Activated T-helper 2 cell treated with anti-CD3 and anti-CD28 coated beads, Interferon-gamma antibody, Interleukin-2, Interleukin-4, amounts not matched to agents 10 μg/mL and 5 μg/mL and 100 μg/mL, durations not matched to agents 14 hours and 24 hours and 36 hours (primary cell): ENCODE results near the gene SIPA1L3. TPM values are rescaled to one million over a fixed set of nuclear protein-coding genes. Genes with fewer than 3 reads are reported as not detected.

Experiments
- DNase-seq: peaks from one replicate; pipeline ENCODE4 v3.0.0; 2021; ENCODE audit warnings: low spot score
- H3K27ac Mint-ChIP-seq: one replicate; pipeline ENCODE4 v1.8.0; 2021; ENCODE audit warnings: mixed read lengths
- H3K27me3 Mint-ChIP-seq: one replicate; pipeline ENCODE4 v1.8.0; 2021; ENCODE audit warnings: low read depth, mixed read lengths
- H3K36me3 Mint-ChIP-seq: one replicate; pipeline ENCODE4 v1.8.0; 2021; ENCODE audit warnings: low read depth, mixed read lengths
- H3K4me1 Mint-ChIP-seq: one replicate; pipeline ENCODE4 v1.8.0; 2021; ENCODE audit warnings: low read depth, mixed read lengths
- H3K4me3 Mint-ChIP-seq: one replicate; pipeline ENCODE4 v1.8.0; 2021; ENCODE audit warnings: low read depth, mild to moderate bottlenecking, moderate library complexity, mixed read lengths
- H3K9me3 Mint-ChIP-seq: one replicate; pipeline ENCODE4 v1.8.0; 2021; ENCODE audit warnings: mixed read lengths
- intact Hi-C: fragments of 100-400 bp; cut with micrococcal nuclease; formaldehyde crosslinking; loops from one replicate; pipeline ENCODE4 v1.15.1; 2023
- total RNA-seq: library from RNA; stranded (reverse); gene quantifications from 2 replicates; pipeline ENCODE4 v1.2.3, GENCODE V29; 2022

SIPA1L3 gene
- total RNA-seq, 1 donor from 2014 or later = 15.9 TPM

- no peak for DNase-seq
- intact Hi-C loops = no loop called here
- Mint-ChIP-seq H3K9me3 (no peaks in the 10 kb centered on the region), H3K36me3 (no peaks in the 10 kb centered on the region), H3K4me1 (no peaks in the 10 kb centered on the region), H3K27ac (no peak overlapping the region), H3K4me3 (no peak overlapping the region), H3K27me3 (no peaks in the 10 kb centered on the region)
Measured at GRCh38 chr19:38134540-38135149, 227.6 kb downstream of the SIPA1L3 start.

GRCh38 chr19:38135150-38135998, 228.4 kb downstream of the SIPA1L3 start:
- intact Hi-C loops = no loop called here
- H3K27me3 Mint-ChIP-seq = no peaks in the 10 kb centered on the region
- DNase-seq = no peak
- no peak overlapping the region for H3K27ac Mint-ChIP-seq
- no peak overlapping the region for H3K4me3 Mint-ChIP-seq
- no peaks in the 10 kb centered on the region for H3K36me3 Mint-ChIP-seq
- no peaks in the 10 kb centered on the region for H3K9me3 Mint-ChIP-seq
- no peaks in the 10 kb centered on the region for H3K4me1 Mint-ChIP-seq

- Mint-ChIP-seq H3K4me3 (no peak overlapping the region), H3K4me1 (peaks cover 4% of the 10 kb centered on the region), H3K9me3 (no peaks in the 10 kb centered on the region), H3K27me3 (no peaks in the 10 kb centered on the region), H3K27ac (no peak overlapping the region), H3K36me3 (no peaks in the 10 kb centered on the region)
- intact Hi-C loops = no loop called here
- DNase-seq = no peak
Measured at GRCh38 chr19:38139122-38139521, 232.1 kb downstream of the SIPA1L3 start.

GRCh38 chr19:38141108-38141507, 234.1 kb downstream of the SIPA1L3 start:
- intact Hi-C loops = no loop called here
- no peaks in the 10 kb centered on the region for H3K36me3 Mint-ChIP-seq
- no peak overlapping the region for H3K27ac Mint-ChIP-seq
- no peaks in the 10 kb centered on the region for H3K9me3 Mint-ChIP-seq
- no peak for DNase-seq
- peaks cover 7% of the 10 kb centered on the region for H3K4me1 Mint-ChIP-seq
- H3K27me3 Mint-ChIP-seq = no peaks in the 10 kb centered on the region
- H3K4me3 Mint-ChIP-seq = no peak overlapping the region

GRCh38 chr19:38142176-38143035, 235.4 kb downstream of the SIPA1L3 start:
- peaks cover 7% of the 10 kb centered on the region for H3K4me1 Mint-ChIP-seq
- DNase-seq = peak; percentile 19
- no peaks in the 10 kb centered on the region for H3K27me3 Mint-ChIP-seq
- H3K9me3 Mint-ChIP-seq = no peaks in the 10 kb centered on the region
- intact Hi-C loops = no loop called here
- no peaks in the 10 kb centered on the region for H3K36me3 Mint-ChIP-seq
- no peak overlapping the region for H3K4me3 Mint-ChIP-seq
- H3K27ac Mint-ChIP-seq = no peak overlapping the region

- Mint-ChIP-seq H3K36me3 (no peaks in the 10 kb centered on the region), H3K4me3 (no peak overlapping the region), H3K27me3 (no peaks in the 10 kb centered on the region), H3K9me3 (no peaks in the 10 kb centered on the region), H3K4me1 (peaks cover 7% of the 10 kb centered on the region), H3K27ac (no peak overlapping the region)
- intact Hi-C loops = no loop called here
- no peak for DNase-seq
Measured at GRCh38 chr19:38143847-38144246, 236.8 kb downstream of the SIPA1L3 start.

- no peaks in the 10 kb centered on the region for H3K9me3 Mint-ChIP-seq
- no peak overlapping the region for H3K27ac Mint-ChIP-seq
- H3K27me3 Mint-ChIP-seq = no peaks in the 10 kb centered on the region
- DNase-seq = no peak
- no peak overlapping the region for H3K4me3 Mint-ChIP-seq
- H3K4me1 Mint-ChIP-seq = peaks cover 7% of the 10 kb centered on the region
- no peaks in the 10 kb centered on the region for H3K36me3 Mint-ChIP-seq
- intact Hi-C loops = no loop called here
Measured at GRCh38 chr19:38144667-38145066, 237.7 kb downstream of the SIPA1L3 start.

- H3K4me3 Mint-ChIP-seq = no peak overlapping the region
- no peaks in the 10 kb centered on the region for H3K36me3 Mint-ChIP-seq
- H3K27ac Mint-ChIP-seq = no peak overlapping the region
- H3K9me3 Mint-ChIP-seq = no peaks in the 10 kb centered on the region
- intact Hi-C loops = no loop called here
- DNase-seq = no peak
- H3K4me1 Mint-ChIP-seq = peaks cover 7% of the 10 kb centered on the region
- H3K27me3 Mint-ChIP-seq = no peaks in the 10 kb centered on the region
Measured at GRCh38 chr19:38145623-38146022, 238.6 kb downstream of the SIPA1L3 start.

- no peaks in the 10 kb centered on the region for H3K36me3 Mint-ChIP-seq
Measured at GRCh38 chr19:38148337-38148736, 241.3 kb downstream of the SIPA1L3 start.

GRCh38 chr19:38149661-38150061, 242.7 kb downstream of the SIPA1L3 start:
- intact Hi-C loops = no loop called here

More at GRCh38 chr19:38148337-38148736, 241.3 kb downstream of the SIPA1L3 start:
- intact Hi-C loops = no loop called here
- H3K27me3 Mint-ChIP-seq = no peaks in the 10 kb centered on the region
- H3K4me1 Mint-ChIP-seq = peaks cover 3% of the 10 kb centered on the region
- H3K9me3 Mint-ChIP-seq = no peaks in the 10 kb centered on the region
- DNase-seq = no peak
- H3K4me3 Mint-ChIP-seq = no peak overlapping the region
- no peak overlapping the region for H3K27ac Mint-ChIP-seq

GRCh38 chr19:38151242-38151641, 244.2 kb downstream of the SIPA1L3 start:
- Mint-ChIP-seq H3K27ac (no peak overlapping the region), H3K9me3 (no peaks in the 10 kb centered on the region), H3K27me3 (no peaks in the 10 kb centered on the region), H3K36me3 (no peaks in the 10 kb centered on the region), H3K4me3 (no peak overlapping the region), H3K4me1 (no peaks in the 10 kb centered on the region)
- no peak for DNase-seq
- intact Hi-C loops = no loop called here

More at GRCh38 chr19:38149661-38150061, 242.7 kb downstream of the SIPA1L3 start:
- H3K36me3 Mint-ChIP-seq = no peaks in the 10 kb centered on the region
- DNase-seq = no peak
- no peaks in the 10 kb centered on the region for H3K9me3 Mint-ChIP-seq
- peaks cover 3% of the 10 kb centered on the region for H3K4me1 Mint-ChIP-seq
- no peak overlapping the region for H3K4me3 Mint-ChIP-seq
- no peak overlapping the region for H3K27ac Mint-ChIP-seq
- no peaks in the 10 kb centered on the region for H3K27me3 Mint-ChIP-seq

- no peak overlapping the region for H3K4me3 Mint-ChIP-seq
- no peaks in the 10 kb centered on the region for H3K27me3 Mint-ChIP-seq
- intact Hi-C loops = no loop called here
- no peaks in the 10 kb centered on the region for H3K4me1 Mint-ChIP-seq
- DNase-seq = no peak
- H3K27ac Mint-ChIP-seq = no peak overlapping the region
- H3K9me3 Mint-ChIP-seq = no peaks in the 10 kb centered on the region
- H3K36me3 Mint-ChIP-seq = no peaks in the 10 kb centered on the region
Measured at GRCh38 chr19:38152461-38153379, 245.7 kb downstream of the SIPA1L3 start.
